ENCODE data around the gene AHNAK.
"Not testable (repeated sequence)": the region's sequence is repeated elsewhere in the genome, so short reads cannot be mapped to it uniquely, and the experiment has no call there.

Gene AHNAK, protein sequence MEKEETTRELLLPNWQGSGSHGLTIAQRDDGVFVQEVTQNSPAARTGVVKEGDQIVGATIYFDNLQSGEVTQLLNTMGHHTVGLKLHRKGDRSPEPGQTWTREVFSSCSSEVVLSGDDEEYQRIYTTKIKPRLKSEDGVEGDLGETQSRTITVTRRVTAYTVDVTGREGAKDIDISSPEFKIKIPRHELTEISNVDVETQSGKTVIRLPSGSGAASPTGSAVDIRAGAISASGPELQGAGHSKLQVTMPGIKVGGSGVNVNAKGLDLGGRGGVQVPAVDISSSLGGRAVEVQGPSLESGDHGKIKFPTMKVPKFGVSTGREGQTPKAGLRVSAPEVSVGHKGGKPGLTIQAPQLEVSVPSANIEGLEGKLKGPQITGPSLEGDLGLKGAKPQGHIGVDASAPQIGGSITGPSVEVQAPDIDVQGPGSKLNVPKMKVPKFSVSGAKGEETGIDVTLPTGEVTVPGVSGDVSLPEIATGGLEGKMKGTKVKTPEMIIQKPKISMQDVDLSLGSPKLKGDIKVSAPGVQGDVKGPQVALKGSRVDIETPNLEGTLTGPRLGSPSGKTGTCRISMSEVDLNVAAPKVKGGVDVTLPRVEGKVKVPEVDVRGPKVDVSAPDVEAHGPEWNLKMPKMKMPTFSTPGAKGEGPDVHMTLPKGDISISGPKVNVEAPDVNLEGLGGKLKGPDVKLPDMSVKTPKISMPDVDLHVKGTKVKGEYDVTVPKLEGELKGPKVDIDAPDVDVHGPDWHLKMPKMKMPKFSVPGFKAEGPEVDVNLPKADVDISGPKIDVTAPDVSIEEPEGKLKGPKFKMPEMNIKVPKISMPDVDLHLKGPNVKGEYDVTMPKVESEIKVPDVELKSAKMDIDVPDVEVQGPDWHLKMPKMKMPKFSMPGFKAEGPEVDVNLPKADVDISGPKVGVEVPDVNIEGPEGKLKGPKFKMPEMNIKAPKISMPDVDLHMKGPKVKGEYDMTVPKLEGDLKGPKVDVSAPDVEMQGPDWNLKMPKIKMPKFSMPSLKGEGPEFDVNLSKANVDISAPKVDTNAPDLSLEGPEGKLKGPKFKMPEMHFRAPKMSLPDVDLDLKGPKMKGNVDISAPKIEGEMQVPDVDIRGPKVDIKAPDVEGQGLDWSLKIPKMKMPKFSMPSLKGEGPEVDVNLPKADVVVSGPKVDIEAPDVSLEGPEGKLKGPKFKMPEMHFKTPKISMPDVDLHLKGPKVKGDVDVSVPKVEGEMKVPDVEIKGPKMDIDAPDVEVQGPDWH (N-terminal part only)

GRCh38 chr11:62546244-62546928, at the start of gene AHNAK:
Gene AHNAK, minus strand, starts transcription at chr11:62546806. Its CDS starts 10,708 bp downstream, at chr11:62536098.
- DNase-seq (ENCODE audit: insufficient read length, low spot score) = no peak
- FAIRE-seq = no peak

- FAIRE-seq (no peak), DNase-seq (ENCODE audit: insufficient read length, low spot score) (no peak)
Observed at GRCh38 chr11:62595124-62595523, 48.5 kb upstream of the AHNAK start.

- peak; percentile 64 for DNase-seq (ENCODE audit: insufficient read length, low spot score)
Observed at GRCh38 chr11:62593434-62594044, 46.9 kb upstream of the AHNAK start.

GRCh38 chr11:62592989-62593421, 46.4 kb upstream of the AHNAK start:
- FAIRE-seq = no peak
- no peak for DNase-seq (ENCODE audit: insufficient read length, low spot score)

More at GRCh38 chr11:62593434-62594044, 46.9 kb upstream of the AHNAK start:
- no peak for FAIRE-seq

DNA sequence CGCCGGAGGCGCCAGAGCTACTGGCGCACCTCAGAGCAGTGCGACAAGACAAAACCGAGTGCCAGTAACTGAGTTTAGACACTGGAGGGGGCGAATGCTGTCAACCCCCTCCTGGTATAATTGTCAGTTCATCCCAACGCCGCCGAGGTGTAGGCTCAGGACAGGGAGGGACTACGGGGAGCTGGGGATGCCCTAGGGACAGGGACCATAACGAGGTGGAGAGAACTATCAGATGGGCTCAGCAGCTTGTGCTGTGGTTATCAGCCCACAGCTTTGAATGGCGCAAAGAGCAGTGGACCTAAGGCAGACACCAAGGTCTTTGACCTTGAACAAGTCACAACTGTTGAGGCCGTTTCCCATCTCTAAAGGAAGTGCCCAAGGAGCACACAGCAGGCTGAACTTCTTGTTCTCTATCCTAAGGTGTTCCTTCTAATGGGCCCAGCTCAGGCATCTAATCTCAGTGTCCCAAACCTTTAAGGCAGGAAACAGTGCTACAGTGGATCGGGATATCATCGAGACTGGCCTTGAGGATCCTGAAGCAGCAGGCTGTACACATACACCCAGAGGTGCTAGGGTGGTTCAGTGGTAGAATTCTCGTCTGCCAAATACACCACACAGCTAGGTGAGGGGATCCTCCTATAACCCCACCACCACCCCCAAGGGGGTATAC, 45.7 kb upstream of the AHNAK start:
- FAIRE-seq = no peak
- no peak for DNase-seq (ENCODE audit: insufficient read length, low spot score)

- peak; percentile 16 for FAIRE-seq
- DNase-seq (ENCODE audit: insufficient read length, low spot score) = peak; percentile 95
Observed at GRCh38 chr11:62591448-62592145, 45.0 kb upstream of the AHNAK start, which contains the start of gene TUT1. Gene TUT1, minus strand, starts transcription at chr11:62591523. Its CDS starts 38 bp downstream, at chr11:62591485.

DNA sequence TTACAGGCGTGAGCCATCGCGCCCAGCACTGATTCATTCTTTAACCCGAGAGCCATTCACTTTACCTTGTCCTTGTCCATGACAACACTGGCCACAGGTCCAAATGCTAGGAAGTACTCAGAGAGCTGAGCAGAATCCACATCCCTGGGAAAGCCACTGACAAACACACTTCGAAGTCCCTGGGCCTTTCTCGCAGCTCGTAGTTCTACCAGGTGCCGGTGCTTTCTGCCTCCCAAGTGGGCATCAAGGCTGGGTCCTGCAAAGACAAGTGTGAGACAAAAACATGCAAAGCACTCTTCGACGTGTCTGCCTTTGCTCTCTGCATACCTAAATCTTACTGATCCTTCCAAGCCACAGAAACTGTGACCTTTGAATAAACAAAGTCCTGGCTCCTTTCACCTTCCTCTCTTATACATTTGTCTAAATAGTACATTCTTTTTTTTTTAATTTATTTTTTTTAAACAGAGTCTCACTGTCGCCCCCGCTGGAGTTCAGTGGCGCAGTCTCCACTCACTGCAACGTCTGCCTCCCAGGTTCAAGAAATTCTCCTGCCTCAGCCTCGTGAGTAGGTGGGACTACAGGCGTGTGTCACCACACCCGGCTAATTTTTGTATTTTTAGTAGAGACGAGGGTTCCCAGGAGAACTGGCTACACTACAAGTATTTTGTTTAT, 42.5 kb upstream of the AHNAK start:
- DNase-seq (ENCODE audit: insufficient read length, low spot score) (no peak), FAIRE-seq (no peak)

DNA sequence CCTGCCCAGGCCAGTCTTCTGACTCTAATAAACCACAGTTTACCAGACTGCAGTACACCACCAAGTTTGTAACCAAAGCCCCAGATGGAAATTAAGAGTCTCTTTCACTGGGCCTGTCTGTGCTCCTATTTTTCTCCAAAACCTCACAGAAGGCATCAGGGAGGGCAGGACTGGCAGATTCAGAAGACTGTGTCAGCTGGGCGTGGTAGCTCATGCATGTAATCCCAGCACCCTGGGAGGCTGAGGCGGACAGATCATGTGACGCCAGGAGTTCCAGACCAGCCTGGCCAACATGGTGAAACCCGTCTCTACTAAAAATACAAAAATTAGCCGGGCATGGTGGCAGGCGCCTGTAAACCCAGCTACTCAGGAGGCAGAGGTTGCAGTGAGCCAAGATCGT, 38.8 kb upstream of the AHNAK start:
- FAIRE-seq; DNase-seq (ENCODE audit: insufficient read length, low spot score): not testable (repeated sequence)

- not testable (repeated sequence) for DNase-seq (ENCODE audit: insufficient read length, low spot score); FAIRE-seq
Observed at GRCh38 chr11:62581735-62582134, 35.1 kb upstream of the AHNAK start.

- DNase-seq (ENCODE audit: insufficient read length, low spot score) (no peak), FAIRE-seq (no peak)
Observed at GRCh38 chr11:62580959-62581715, 34.5 kb upstream of the AHNAK start.

- DNase-seq (ENCODE audit: insufficient read length, low spot score) (no peak), FAIRE-seq (no peak)
Observed at GRCh38 chr11:62579252-62579651, 32.6 kb upstream of the AHNAK start.

- no peak for FAIRE-seq
- DNase-seq (ENCODE audit: insufficient read length, low spot score) = no peak
Observed at GRCh38 chr11:62578541-62578940, 31.9 kb upstream of the AHNAK start.

GRCh38 chr11:62577046-62577714, 30.6 kb upstream of the AHNAK start:
- FAIRE-seq = no peak
- no peak for DNase-seq (ENCODE audit: insufficient read length, low spot score)

- FAIRE-seq (no peak), DNase-seq (ENCODE audit: insufficient read length, low spot score) (no peak)
Observed at GRCh38 chr11:62575837-62576236, 29.2 kb upstream of the AHNAK start.

DNA sequence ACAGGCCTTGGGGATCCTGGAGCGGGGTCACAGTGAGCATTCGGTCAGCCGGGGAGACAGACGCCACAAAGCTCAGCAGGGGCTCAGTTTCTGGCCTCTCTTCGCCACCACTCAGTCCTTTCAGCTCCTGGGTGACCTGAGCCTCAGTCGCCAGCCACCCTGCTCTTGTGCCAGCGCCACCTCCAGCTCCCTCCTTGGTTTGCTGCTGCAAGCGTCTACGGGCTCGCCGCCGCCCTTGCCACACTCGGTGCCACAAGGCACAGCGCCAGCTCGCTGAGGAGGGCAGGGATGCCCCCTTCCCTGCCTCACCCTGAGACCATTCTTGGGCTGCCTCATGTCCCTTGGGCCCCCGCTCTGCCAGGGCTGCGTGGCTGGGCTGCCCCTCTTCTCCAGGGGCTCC, 28.6 kb upstream of the AHNAK start:
- FAIRE-seq = no peak
- DNase-seq (ENCODE audit: insufficient read length, low spot score) = no peak

GRCh38 chr11:62574363-62575071, 27.9 kb upstream of the AHNAK start:
- DNase-seq (ENCODE audit: insufficient read length, low spot score) (peak; percentile 25), FAIRE-seq (no peak)
